DND-41 (cell line): ENCODE data around the gene GALNTL6.

Experiments
- ATAC-seq: fragments of 200-7000 bp; cut with Tn5 transposase; 3 replicates; pipeline ENCODE4 v1.9.1; 2021; ENCODE audit warnings: low read depth; ENCODE audit not compliant: insufficient read depth
- DNase-seq: peaks from one replicate; pipeline ENCODE4 v3.0.0-alpha.2; 2020
- H2AFZ ChIP-seq: 2 replicates; pipeline ENCODE4 v1.6.0; 2012; ENCODE audit warnings: low read depth, low read length
- H3K27ac ChIP-seq: 2 replicates; pipeline ENCODE4 v1.5.1; 2012; ENCODE audit warnings: low read length, inconsistent platforms
- H3K27me3 ChIP-seq: fragments of 200-600 bp; sonication (generic); 2 replicates; pipeline ENCODE4 v1.6.0; 2012; ENCODE audit warnings: low read length, mild to moderate bottlenecking, inconsistent platforms; ENCODE audit not compliant: insufficient read depth, poor library complexity
- H3K36me3 ChIP-seq: 2 replicates; pipeline ENCODE4 v1.5.1; 2012; ENCODE audit warnings: low read length, inconsistent platforms; ENCODE audit not compliant: insufficient read depth
- H3K4me1 ChIP-seq: 2 replicates; pipeline ENCODE4 v1.5.1; 2012; ENCODE audit warnings: mild to moderate bottlenecking, low read length; ENCODE audit not compliant: insufficient read depth
- H3K4me2 ChIP-seq: 2 replicates; pipeline ENCODE4 v1.6.0; 2012; ENCODE audit warnings: mild to moderate bottlenecking, moderate library complexity, low read length, inconsistent platforms; ENCODE audit not compliant: insufficient read depth
- H3K4me3 ChIP-seq, 2 experiments: fragments of 200-600 bp in 1 of 2; shearing (Covaris generic) in 1 of 2; 2 replicates each; pipeline ENCODE4 v1.5.1; 2012 to 2016; ENCODE audit warnings: inconsistent platforms in 2 of 2, low read length in 2 of 2, mild to moderate bottlenecking in 2 of 2, low read depth in 1 of 2, moderate library complexity in 1 of 2
- H3K79me2 ChIP-seq: 2 replicates; pipeline ENCODE4 v1.6.0; 2012; ENCODE audit warnings: low read length, inconsistent platforms; ENCODE audit not compliant: insufficient read depth
- H3K9ac ChIP-seq: 2 replicates; pipeline ENCODE4 v1.6.0; 2012; ENCODE audit warnings: low read depth, mild to moderate bottlenecking, inconsistent platforms, low read length, moderate library complexity
- H3K9me3 ChIP-seq: 2 replicates; pipeline ENCODE4 v1.5.1; 2012; ENCODE audit warnings: low read length, moderate library complexity, mild to moderate bottlenecking, inconsistent platforms; ENCODE audit not compliant: insufficient read depth, severe bottlenecking
- H4K20me1 ChIP-seq: 2 replicates; pipeline ENCODE4 v1.6.0; 2012; ENCODE audit warnings: low read length; ENCODE audit not compliant: insufficient read depth
- EZH2 ChIP-seq: IDR thresholded peaks from 3 replicates; pipeline ENCODE4 v1.6.1; 2012; ENCODE audit warnings: borderline replicate concordance, low read depth, mild to moderate bottlenecking, moderate library complexity, low read length, inconsistent platforms; ENCODE audit not compliant: severe bottlenecking
- TF ChIP-seq, protein P1 (sequence below): IDR thresholded peaks from 2 replicates; pipeline ENCODE4 v1.5.1; 2012; ENCODE audit warnings: borderline replicate concordance, low read length, moderate library complexity, mild to moderate bottlenecking; ENCODE audit not compliant: poor library complexity, severe bottlenecking; ENCODE audit errors: extremely low read depth

The GALNTL6 gene

DNA sequence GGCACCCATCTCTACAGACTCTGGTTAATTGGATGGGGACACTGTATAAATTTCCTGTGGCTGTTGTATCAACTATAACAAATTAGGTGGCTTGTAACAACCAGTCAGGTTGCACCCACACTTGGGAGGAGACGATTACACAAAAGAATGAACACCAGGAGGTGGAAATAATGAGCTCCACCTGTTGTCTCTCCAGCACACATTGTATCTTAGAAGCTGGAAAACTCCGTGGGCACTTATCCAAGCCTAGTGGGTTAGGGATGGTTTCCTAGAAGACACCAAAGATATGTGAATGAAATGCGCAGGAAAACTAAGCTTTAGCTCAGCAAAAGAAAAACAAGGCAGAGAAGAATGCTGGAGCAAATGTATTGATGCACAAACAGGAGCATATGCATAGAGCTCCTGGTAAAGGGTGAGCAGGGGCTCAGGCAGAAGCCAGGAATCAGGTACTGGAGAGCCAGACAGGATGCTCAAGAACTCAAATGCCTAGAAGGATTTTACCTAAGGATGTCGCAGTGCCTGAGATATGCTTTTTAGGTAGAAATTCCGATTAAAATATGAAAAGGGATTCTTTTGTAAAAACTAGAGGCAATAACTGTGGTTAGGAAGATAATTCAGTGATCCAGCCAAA is 111.7 kb downstream of the GALNTL6 start:
- no peaks in the 10 kb centered on the region for H3K79me2 ChIP-seq
- no peak overlapping the region for H3K9ac ChIP-seq
- no peaks in the 10 kb centered on the region for H3K4me1 ChIP-seq
- H3K4me3 ChIP-seq, result no peak overlapping the region
- H3K27ac ChIP-seq, result no peak overlapping the region
- no peaks in the 10 kb centered on the region for H4K20me1 ChIP-seq
- DNase-seq, result no peak
- no peaks in the 10 kb centered on the region for H3K36me3 ChIP-seq
- TF ChIP-seq, protein P1, sequence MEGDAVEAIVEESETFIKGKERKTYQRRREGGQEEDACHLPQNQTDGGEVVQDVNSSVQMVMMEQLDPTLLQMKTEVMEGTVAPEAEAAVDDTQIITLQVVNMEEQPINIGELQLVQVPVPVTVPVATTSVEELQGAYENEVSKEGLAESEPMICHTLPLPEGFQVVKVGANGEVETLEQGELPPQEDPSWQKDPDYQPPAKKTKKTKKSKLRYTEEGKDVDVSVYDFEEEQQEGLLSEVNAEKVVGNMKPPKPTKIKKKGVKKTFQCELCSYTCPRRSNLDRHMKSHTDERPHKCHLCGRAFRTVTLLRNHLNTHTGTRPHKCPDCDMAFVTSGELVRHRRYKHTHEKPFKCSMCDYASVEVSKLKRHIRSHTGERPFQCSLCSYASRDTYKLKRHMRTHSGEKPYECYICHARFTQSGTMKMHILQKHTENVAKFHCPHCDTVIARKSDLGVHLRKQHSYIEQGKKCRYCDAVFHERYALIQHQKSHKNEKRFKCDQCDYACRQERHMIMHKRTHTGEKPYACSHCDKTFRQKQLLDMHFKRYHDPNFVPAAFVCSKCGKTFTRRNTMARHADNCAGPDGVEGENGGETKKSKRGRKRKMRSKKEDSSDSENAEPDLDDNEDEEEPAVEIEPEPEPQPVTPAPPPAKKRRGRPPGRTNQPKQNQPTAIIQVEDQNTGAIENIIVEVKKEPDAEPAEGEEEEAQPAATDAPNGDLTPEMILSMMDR, result no peak
- no peaks in the 10 kb centered on the region for H3K9me3 ChIP-seq
- no peak overlapping the region for H3K4me2 ChIP-seq
- H3K27me3 ChIP-seq, result no peaks in the 10 kb centered on the region
- no peak for ATAC-seq
- no peak overlapping the region for H2AFZ ChIP-seq

DNA sequence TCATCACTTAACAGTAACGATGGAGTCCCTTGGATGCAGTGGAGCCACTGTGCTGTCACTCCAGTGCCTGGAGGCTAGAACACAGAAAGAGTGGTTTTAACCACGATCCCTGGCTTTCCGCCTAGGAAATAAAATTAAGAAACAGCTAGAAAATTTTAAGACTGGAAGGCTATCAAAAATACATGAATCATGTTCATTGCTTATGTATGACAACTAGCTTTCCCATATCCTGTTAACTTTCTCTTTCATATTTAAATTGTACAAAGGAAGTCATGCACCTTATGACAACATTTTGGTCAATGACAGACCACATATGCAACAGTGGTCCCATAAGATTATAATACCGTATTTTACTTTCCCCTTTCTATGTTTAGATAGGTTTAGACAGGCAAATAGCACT is 115.1 kb downstream of the GALNTL6 start:
- ATAC-seq, result no peak

DNA sequence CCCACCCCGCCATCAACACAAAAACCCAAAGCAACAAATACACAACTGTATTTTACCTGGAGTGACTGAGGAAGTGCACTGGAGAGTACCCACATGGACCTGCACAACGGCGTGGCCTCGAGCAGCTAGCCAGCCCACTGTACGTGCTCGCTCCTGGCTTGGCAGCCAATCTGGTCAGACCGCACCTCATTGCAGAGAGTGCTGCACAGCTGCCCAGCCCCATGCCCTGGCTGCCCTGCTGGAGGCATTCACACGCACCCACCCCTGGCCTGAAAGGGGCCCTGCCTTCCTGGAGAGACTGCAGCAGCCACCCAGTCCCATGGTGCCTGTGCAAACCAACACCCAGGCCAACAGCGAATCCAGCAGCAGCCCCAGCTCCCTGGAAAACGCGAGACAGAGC is 116.3 kb downstream of the GALNTL6 start:
- no peak overlapping the region for H3K4me2 ChIP-seq
- H3K9me3 ChIP-seq, result no peaks in the 10 kb centered on the region
- H3K9ac ChIP-seq, result no peak overlapping the region
- H3K4me1 ChIP-seq, result no peaks in the 10 kb centered on the region
- no peaks in the 10 kb centered on the region for H4K20me1 ChIP-seq
- H3K36me3 ChIP-seq, result no peaks in the 10 kb centered on the region
- DNase-seq (no peak), ATAC-seq (no peak)
- no peak overlapping the region for H2AFZ ChIP-seq
- no peaks in the 10 kb centered on the region for H3K27me3 ChIP-seq
- TF ChIP-seq, protein P1, result no peak
- no peak for TF ChIP-seq EZH2
- no peaks in the 10 kb centered on the region for H3K79me2 ChIP-seq
- no peak overlapping the region for H3K27ac ChIP-seq
- H3K4me3 ChIP-seq, result no peak overlapping the region

More for the DNA sequence above, 115.1 kb downstream of the GALNTL6 start:
- Histone ChIP-seq H3K4me3 (no peak overlapping the region), H2AFZ (no peak overlapping the region), H3K9me3 (no peaks in the 10 kb centered on the region), H3K27ac (no peak overlapping the region), H3K27me3 (no peaks in the 10 kb centered on the region), H3K4me1 (no peaks in the 10 kb centered on the region), H3K79me2 (no peaks in the 10 kb centered on the region), H3K9ac (no peak overlapping the region), H3K36me3 (no peaks in the 10 kb centered on the region), H4K20me1 (no peaks in the 10 kb centered on the region), H3K4me2 (no peak overlapping the region)
- no peak for DNase-seq
- no peak for TF ChIP-seq EZH2

DNA sequence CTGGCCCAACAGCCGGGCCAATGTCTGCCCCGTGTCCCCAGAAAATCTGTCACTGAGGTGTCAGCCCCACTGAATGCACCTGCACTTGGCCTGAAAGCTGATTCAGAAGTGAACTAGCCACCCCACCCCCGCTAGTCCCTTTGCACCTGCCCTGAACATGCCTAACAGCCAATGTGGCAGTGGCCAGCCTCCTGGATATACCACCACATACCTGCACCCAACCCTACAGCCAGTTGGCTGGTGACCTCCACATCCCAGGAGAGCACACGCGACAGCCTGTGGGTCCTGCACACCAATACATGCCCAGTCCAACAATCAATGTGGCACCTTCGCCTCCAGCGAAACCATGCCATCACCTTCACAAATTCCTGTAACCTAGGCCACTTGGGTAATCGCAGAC is 116.7 kb downstream of the GALNTL6 start:
- H3K27me3 ChIP-seq, result no peaks in the 10 kb centered on the region
- no peak overlapping the region for H3K27ac ChIP-seq
- H3K9me3 ChIP-seq, result no peaks in the 10 kb centered on the region
- H3K4me2 ChIP-seq, result no peak overlapping the region
- no peaks in the 10 kb centered on the region for H3K4me1 ChIP-seq
- DNase-seq (no peak), ATAC-seq (no peak)
- no peak overlapping the region for H3K4me3 ChIP-seq
- no peaks in the 10 kb centered on the region for H4K20me1 ChIP-seq
- no peaks in the 10 kb centered on the region for H3K79me2 ChIP-seq
- H3K9ac ChIP-seq, result no peak overlapping the region
- no peak overlapping the region for H2AFZ ChIP-seq
- no peaks in the 10 kb centered on the region for H3K36me3 ChIP-seq
- TF ChIP-seq EZH2, result no peak
- TF ChIP-seq, protein P1, result no peak
